IMR-90 (cell line): ENCODE data around the gene ZBTB40. TPM values are rescaled to one million over a fixed set of nuclear protein-coding genes. Genes with fewer than 3 reads are reported as not detected.

Experiments
- ATAC-seq: fragments of 200-7000 bp; cut with Tn5 transposase; 2 replicates; pipeline ENCODE4 v1.9.1; 2020; ENCODE audit warnings: low read depth, mild to moderate bottlenecking, moderate library complexity
- BruUV-seq: library from RNA; stranded (reverse); fragments of 400-500 nt; replicated peaks from 2 replicates; lab custom pipeline; 2021; lab: Mats Ljungman, UMichigan
- CTCF ChIA-PET: fragments of 300-600 bp; formaldehyde crosslinking; extraction: SDS; loops from one replicate; lab custom pipeline; 2021; ENCODE audit warnings: antibody characterized with exemption; lab: Yijun Ruan, JAX
- POLR2A ChIA-PET: fragments of 300-600 bp; sonication (Branson Sonifier 250); formaldehyde crosslinking; loops from one replicate; lab custom pipeline; 2022; ENCODE audit warnings: antibody characterized with exemption; ENCODE audit not compliant: unreplicated experiment; lab: Charles Lee
- DNase-seq: peaks from one replicate; pipeline ENCODE4 v3.0.0; 2013
- H2AFZ ChIP-seq: replicated peaks from 2 replicates; pipeline ENCODE3; 2013; ENCODE audit warnings: low read length, mild to moderate bottlenecking; ENCODE audit not compliant: poor library complexity
- H2AK5ac ChIP-seq: 2 replicates; pipeline ENCODE4 v1.6.1; 2013; ENCODE audit warnings: low read depth, low read length, inconsistent platforms
- H2AK9ac ChIP-seq: replicated peaks from 2 replicates; pipeline ENCODE3; 2013; ENCODE audit warnings: mild to moderate bottlenecking, low read depth, low read length, moderate library complexity; ENCODE audit not compliant: poor library complexity
- H2BK120ac ChIP-seq: 2 replicates; pipeline ENCODE4 v1.6.1; 2013; ENCODE audit warnings: low read depth, low read length, inconsistent platforms
- H2BK15ac ChIP-seq: 3 replicates; pipeline ENCODE4 v1.6.1; 2013; ENCODE audit warnings: low read depth, low read length, inconsistent platforms
- H2BK20ac ChIP-seq: 2 replicates; pipeline ENCODE4 v1.6.1; 2013; ENCODE audit warnings: low read depth, mild to moderate bottlenecking, inconsistent platforms, low read length, moderate library complexity
- H2BK5ac ChIP-seq: 2 replicates; pipeline ENCODE4 v1.6.1; 2013; ENCODE audit warnings: mild to moderate bottlenecking, low read depth, low read length, inconsistent platforms; ENCODE audit not compliant: poor library complexity, severe bottlenecking
- H3K14ac ChIP-seq: replicated peaks from 2 replicates; pipeline ENCODE4 v1.6.1; 2013; ENCODE audit warnings: low read depth, low read length, inconsistent platforms
- H3K18ac ChIP-seq: 2 replicates; pipeline ENCODE4 v1.6.1; 2013; ENCODE audit warnings: low read depth, low read length, control low read depth
- H3K23ac ChIP-seq: 2 replicates; pipeline ENCODE4 v1.6.1; 2013; ENCODE audit warnings: low read depth, low read length, inconsistent platforms
- H3K27ac ChIP-seq: 2 replicates; pipeline ENCODE4 v1.5.1; 2013; ENCODE audit warnings: mild to moderate bottlenecking, control low read depth, low read length; ENCODE audit not compliant: insufficient read depth
- H3K27me3 ChIP-seq: 2 replicates; pipeline ENCODE4 v1.6.1; 2013; ENCODE audit warnings: low read length; ENCODE audit not compliant: control insufficient read depth, insufficient read depth
- H3K36me3 ChIP-seq: 2 replicates; pipeline ENCODE4 v1.6.1; 2013; ENCODE audit warnings: low read length, mixed read lengths; ENCODE audit not compliant: control insufficient read depth, insufficient read depth
- H3K4ac ChIP-seq: 2 replicates; pipeline ENCODE4 v1.6.1; 2013; ENCODE audit warnings: low read depth, low read length, inconsistent platforms
- H3K4me1 ChIP-seq: 2 replicates; pipeline ENCODE4 v1.6.1; 2013; ENCODE audit warnings: low read length, mixed read lengths; ENCODE audit not compliant: control insufficient read depth, insufficient read depth
- H3K4me2 ChIP-seq: 2 replicates; pipeline ENCODE4 v1.6.1; 2013; ENCODE audit warnings: low read depth, mild to moderate bottlenecking, control low read depth, low read length, moderate library complexity
- H3K4me3 ChIP-seq: 2 replicates; pipeline ENCODE4 v1.5.1; 2013; ENCODE audit warnings: low read depth, mild to moderate bottlenecking, control low read depth, low read length, moderate library complexity; ENCODE audit not compliant: insufficient read depth
- H3K56ac ChIP-seq: 2 replicates; pipeline ENCODE4 v1.6.1; 2013; ENCODE audit warnings: low read length, inconsistent platforms; ENCODE audit not compliant: insufficient read depth; ENCODE audit errors: extremely low read depth
- H3K79me1 ChIP-seq, 2 experiments: 2 replicates each; pipeline ENCODE4 v1.6.1; 2013; ENCODE audit warnings: low read length in 2 of 2, inconsistent platforms in 1 of 2, low read depth in 1 of 2
- H3K9ac ChIP-seq: 2 replicates; pipeline ENCODE4 v1.6.1; 2013; ENCODE audit warnings: low read depth, low read length, control low read depth
- H3K9me1 ChIP-seq: 2 replicates; pipeline ENCODE4 v1.6.1; 2013; ENCODE audit warnings: low read length, inconsistent platforms; ENCODE audit not compliant: insufficient read depth
- H3K9me3 ChIP-seq: 2 replicates; pipeline ENCODE4 v1.6.1; 2013; ENCODE audit warnings: low read length; ENCODE audit not compliant: control insufficient read depth, insufficient read depth
- H4K20me1 ChIP-seq: 2 replicates; pipeline ENCODE4 v1.6.1; 2013; ENCODE audit warnings: low read length, inconsistent platforms; ENCODE audit not compliant: insufficient read depth
- H4K5ac ChIP-seq: 2 replicates; pipeline ENCODE4 v1.6.1; 2013; ENCODE audit warnings: mild to moderate bottlenecking, low read depth, low read length, control low read depth
- H4K8ac ChIP-seq, 2 experiments: 2 replicates each; pipeline ENCODE4 v1.6.1; 2013; ENCODE audit warnings: low read depth in 2 of 2, low read length in 2 of 2, control low read depth in 1 of 2, inconsistent platforms in 1 of 2
- H4K91ac ChIP-seq: 2 replicates; pipeline ENCODE4 v1.6.1; 2013; ENCODE audit warnings: low read depth, low read length, inconsistent platforms; ENCODE audit not compliant: insufficient read depth
- BHLHE40 ChIP-seq: fragments of 150-350 bp; IDR thresholded peaks from 2 replicates; pipeline ENCODE4 v1.6.1; 2016; ENCODE audit warnings: mild to moderate bottlenecking, low read depth, low read length
- CEBPB ChIP-seq: IDR thresholded peaks from 2 replicates; pipeline ENCODE4 v1.6.1; 2012; ENCODE audit warnings: low read depth, low read length, improper control_type of control experiment
- CHD1 ChIP-seq: IDR thresholded peaks from 2 replicates; pipeline ENCODE4 v1.6.1; 2012; ENCODE audit warnings: low read depth, low read length, improper control_type of control experiment
- CTCF ChIP-seq: conservative IDR thresholded peaks from 2 replicates; pipeline ENCODE4 v1.5.1; 2012; ENCODE audit warnings: mild to moderate bottlenecking, low read depth, low read length, improper control_type of control experiment
- ELK1 ChIP-seq: fragments of 150-350 bp; IDR thresholded peaks from 2 replicates; pipeline ENCODE4 v1.6.1; 2016; ENCODE audit warnings: low read depth, mild to moderate bottlenecking, low read length, moderate library complexity, borderline replicate concordance
- FOS ChIP-seq: fragments of 150-350 bp; IDR thresholded peaks from 2 replicates; pipeline ENCODE4 v1.6.1; 2016; ENCODE audit warnings: low read depth, low read length
- MAFK ChIP-seq: IDR thresholded peaks from 2 replicates; pipeline ENCODE4 v1.6.1; 2012; ENCODE audit warnings: low read depth, low read length, improper control_type of control experiment
- MAZ ChIP-seq: IDR thresholded peaks from 2 replicates; pipeline ENCODE4 v1.6.1; 2012; ENCODE audit warnings: low read depth, mild to moderate bottlenecking, low read length, improper control_type of control experiment, moderate library complexity, borderline replicate concordance
- MXI1 ChIP-seq: IDR thresholded peaks from 2 replicates; pipeline ENCODE4 v1.6.1; 2012; ENCODE audit warnings: low read depth, mild to moderate bottlenecking, low read length, moderate library complexity, borderline replicate concordance
- NFE2L2 ChIP-seq: fragments of 150-350 bp; IDR thresholded peaks from 2 replicates; pipeline ENCODE4 v1.6.1; 2016; ENCODE audit warnings: low read depth, mild to moderate bottlenecking, low read length
- POLR2A ChIP-seq: IDR thresholded peaks from 2 replicates; pipeline ENCODE4 v1.6.1; 2012; ENCODE audit warnings: mild to moderate bottlenecking, low read depth, low read length
- RAD21 ChIP-seq: IDR thresholded peaks from 2 replicates; pipeline ENCODE4 v1.6.1; 2012; ENCODE audit warnings: low read length, improper control_type of control experiment
- RCOR1 ChIP-seq: IDR thresholded peaks from 2 replicates; pipeline ENCODE4 v1.6.1; 2012; ENCODE audit warnings: mild to moderate bottlenecking, low read length, improper control_type of control experiment; ENCODE audit not compliant: insufficient replicate concordance
- RFX5 ChIP-seq: IDR thresholded peaks from 2 replicates; pipeline ENCODE4 v1.8.0; 2012; ENCODE audit warnings: low read depth, mild to moderate bottlenecking, low read length, moderate library complexity
- SMC3 ChIP-seq: fragments of 150-350 bp; IDR thresholded peaks from 2 replicates; pipeline ENCODE4 v1.6.1; 2016; ENCODE audit warnings: low read depth, mild to moderate bottlenecking, antibody characterized with exemption, low read length, moderate library complexity
- USF2 ChIP-seq: fragments of 150-350 bp; IDR thresholded peaks from 2 replicates; pipeline ENCODE4 v1.6.1; 2017; ENCODE audit warnings: mild to moderate bottlenecking, antibody characterized with exemption, low read length, low read depth
- WGBS, 2 experiments: methylation state at CpG; one replicate each; pipeline versions ENCODE4 v1.1.5 to v1.1.7; 2013; ENCODE audit warnings: missing lambda C conversion rate in 2 of 2; ENCODE audit not compliant: insufficient read length in 1 of 2; ENCODE audit errors: extremely low coverage in 2 of 2; 5-methylcytosine and 5-hydroxymethylcytosine counted together
- dilution Hi-C: fragments of 300-500 bp; cut with HindIII; formaldehyde crosslinking; loops from one replicate; pipeline ENCODE4 v1.14.3; 2018; ENCODE audit warnings: low sequenced_read_pairs; ENCODE audit not compliant: unreplicated experiment
- in situ Hi-C: fragments of 300-500 bp; cut with MboI; formaldehyde crosslinking; loops from 3 replicates; pipeline ENCODE4 v1.14.3; 2019; ENCODE audit warnings: low sequenced_read_pairs, inconsistent platforms, mixed read lengths
- intact Hi-C: fragments of 100-400 bp; cut with micrococcal nuclease; formaldehyde crosslinking; loops from 2 replicates; pipeline ENCODE4 v1.10.0; 2022
- polyA plus RNA-seq, 3 experiments: library from polyadenylated mRNA; depleted of rRNA; stranded (reverse); fragments of >200 nt; gene quantifications; 2 replicates each; pipeline ENCODE4 v1.2.3, GENCODE V29; 2012; ENCODE audit warnings: low replicate concordance in 1 of 3
- total RNA-seq: library from RNA; depleted of rRNA; stranded (reverse); fragments of >200 nt; gene quantifications from 2 replicates; pipeline ENCODE4 v1.2.3, GENCODE V29; 2012

Gene ZBTB40
- total and polyA plus RNA-seq, 2 of the 4 experiments (the other 2 are of a cell fraction): 6.0 to 9.7 TPM

GRCh38 chr1:22436948-22437347 lies 14.7 kb upstream of the ZBTB40 start:
- H2BK120ac ChIP-seq: no peak overlapping the region
- no peaks in the 10 kb centered on the region for H3K4me1 ChIP-seq
- CTCF ChIA-PET: no interaction called here
- no peak overlapping the region for H2AFZ ChIP-seq
- H3K36me3 ChIP-seq: no peaks in the 10 kb centered on the region
- BruUV-seq: no TSS peak
- intact Hi-C loops: no loop called here
- no peak overlapping the region for H3K23ac ChIP-seq
- H3K9ac ChIP-seq: no peak overlapping the region
- H2AK5ac ChIP-seq: no peak overlapping the region
- H4K20me1 ChIP-seq: no peaks in the 10 kb centered on the region
- H3K18ac ChIP-seq: no peak overlapping the region
- H3K4ac ChIP-seq: no peak overlapping the region
- H2BK20ac ChIP-seq: no peak overlapping the region
- peaks cover 3% of the 10 kb centered on the region for H3K9me3 ChIP-seq
- H2BK15ac ChIP-seq: no peak overlapping the region
- H4K91ac ChIP-seq: no peak overlapping the region
- H2AK9ac ChIP-seq: no peak overlapping the region
- no peak overlapping the region for H3K14ac ChIP-seq
- no peak overlapping the region for H3K4me2 ChIP-seq
- H4K5ac ChIP-seq: no peak overlapping the region
- dilution Hi-C loops: no loop called here
- TF ChIP-seq POLR2A (no peak), ELK1 (no peak), MAFK (no peak), SMC3 (no peak), CEBPB (no peak), RFX5 (no peak), CHD1 (no peak), RCOR1 (no peak), RAD21 (no peak), FOS (no peak), MAZ (no peak), BHLHE40 (no peak), CTCF (no peak), MXI1 (no peak), USF2 (no peak), NFE2L2 (no peak)
- no peak for ATAC-seq
- no peak overlapping the region for H3K27ac ChIP-seq
- no peak overlapping the region for H3K4me3 ChIP-seq
- in situ Hi-C loops: loop anchor here (25.0 kb wide), 1 partner anchor 500 kb away; no protein-coding TSS in a partner anchor
- H3K56ac ChIP-seq: no peak overlapping the region
- H2BK5ac ChIP-seq: no peak overlapping the region
- H3K79me1 ChIP-seq: no peaks in the 10 kb centered on the region
- no peak for DNase-seq
- peaks cover 3% of the 10 kb centered on the region for H3K27me3 ChIP-seq
- no CpG with 5 or more reads among the region's 2 CpGs for WGBS, 2 experiments
- H4K8ac ChIP-seq: no peak overlapping the region
- H3K9me1 ChIP-seq: no peaks in the 10 kb centered on the region
- POLR2A ChIA-PET: no interaction called here
